ENCODE measurements around the gene KCNQ1OT1. TPM values are rescaled to one million over a fixed set of nuclear protein-coding genes. Genes with fewer than 3 reads are reported as not detected.

Gene KCNQ1OT1
- polyA plus RNA-seq, 1 of the 3 experiments (the other 2 are of a cell fraction) = 0.03 TPM

- ChIA-PET POLR2A (interaction anchor here (1.4 kb wide), 1 partner anchor 15 kb away, joined by 4 read pairs; no protein-coding TSS in a partner anchor), CTCF (interaction anchor here (0.7 to 1.3 kb wide), 4 partner anchors 121 to 234 kb away, joined by 3 to 5 read pairs (median 4); partner anchors contain the start of gene CDKN1C)
- no peaks in the 10 kb centered on the region for H3K9me2 ChIP-seq
- TF ChIP-seq GATA2 (CRISPR knock-in tag; IDR thresholded peaks at IDR 0.05) (no peak), SMC3 (IDR thresholded peaks at IDR 0.05; ENCODE audit: low read depth, low read length) (no peak), USF2 (IDR thresholded peaks at IDR 0.05; ENCODE audit: borderline replicate concordance, low read depth, low read length) (no peak), ZBTB33 (IDR thresholded peaks at IDR 0.05; ENCODE audit: borderline replicate concordance, low read depth) (no peak), IRF3 (IDR thresholded peaks at IDR 0.05; ENCODE audit: low read depth, low read length) (no peak), TCF12 (IDR thresholded peaks at IDR 0.05) (no peak), RCOR1 (IDR thresholded peaks at IDR 0.05; ENCODE audit: low read length) (no peak)
- peak; percentile 22 for DNase-seq
- peaks cover 0 to 32% of the 10 kb centered on the region in 2 experiments; a peak in 1 of 4 replicates for H3K4me1 ChIP-seq (ENCODE audit: control insufficient read depth in 1 of 2, insufficient read depth in 2 of 2, low read depth in 1 of 2, low read length in 1 of 2)
- no peak overlapping the region for H3K4me2 ChIP-seq
- no peaks in the 10 kb centered on the region for H3K36me3 ChIP-seq (replicated peaks in 1 of 2; ENCODE audit: control insufficient read depth in 1 of 2, insufficient read depth in 2 of 2, low read length in 1 of 2)
- no peaks in the 10 kb centered on the region for H3K27me3 ChIP-seq (ENCODE audit: insufficient read depth)
- WGBS (ENCODE audit: low lambda C conversion rate) = 79% methylated on average over 15 of the region's 16 CpGs
- H2AFZ ChIP-seq (ENCODE audit: low read depth) = no peak overlapping the region
- no peaks in the 10 kb centered on the region for H3F3A ChIP-seq (replicated peaks; ENCODE audit: insufficient read depth)
- H3K9ac ChIP-seq = no peak overlapping the region
- peaks cover 16% of the 10 kb centered on the region for H3K9me3 ChIP-seq
- H4K20me1 ChIP-seq (ENCODE audit: insufficient read depth) = no peaks in the 10 kb centered on the region
- H3K27ac ChIP-seq (ENCODE audit: low read depth in 2 of 2, low read length in 1 of 2) = no peak overlapping the region; a peak in 1 of 4 replicates
- H3K79me2 ChIP-seq (ENCODE audit: insufficient read depth) = no peaks in the 10 kb centered on the region
- no peak overlapping the region for H3K4me3 ChIP-seq (ENCODE audit: low read depth in 2 of 2, low read length in 1 of 2)
These were observed 45.7 kb downstream of the KCNQ1OT1 start for GRCh38 chr11:2653930-2654739.

GRCh38 chr11:2653198-2653551 lies 46.6 kb downstream of the KCNQ1OT1 start:
- Histone ChIP-seq H3K9ac (no peak overlapping the region), H3K9me3 (peaks cover 19% of the 10 kb centered on the region), H3K4me1 (ENCODE audit: control insufficient read depth in 1 of 2, insufficient read depth in 2 of 2, low read depth in 1 of 2, low read length in 1 of 2) (peaks cover 0 to 32% of the 10 kb centered on the region in 2 experiments; a peak in 1 of 4 replicates), H3K36me3 (replicated peaks in 1 of 2; ENCODE audit: control insufficient read depth in 1 of 2, insufficient read depth in 2 of 2, low read length in 1 of 2) (no peaks in the 10 kb centered on the region), H3K4me3 (ENCODE audit: low read depth in 2 of 2, low read length in 1 of 2) (no peak overlapping the region), H3F3A (replicated peaks; ENCODE audit: insufficient read depth) (no peaks in the 10 kb centered on the region), H3K27ac (ENCODE audit: low read depth in 2 of 2, low read length in 1 of 2) (no peak overlapping the region), H3K9me2 (no peaks in the 10 kb centered on the region), H3K4me2 (no peak overlapping the region), H4K20me1 (ENCODE audit: insufficient read depth) (no peaks in the 10 kb centered on the region), H3K79me2 (ENCODE audit: insufficient read depth) (no peaks in the 10 kb centered on the region), H2AFZ (ENCODE audit: low read depth) (no peak overlapping the region), H3K27me3 (ENCODE audit: insufficient read depth) (no peaks in the 10 kb centered on the region)
- WGBS (ENCODE audit: low lambda C conversion rate) = 75% methylated on average over 1 of the region's 1 CpG
- peak; percentile 11 for DNase-seq
- CTCF ChIA-PET = interaction anchor here (1.2 to 1.3 kb wide), 2 partner anchors 120 to 232 kb away, joined by 4 to 5 read pairs; partner anchors contain the start of gene CDKN1C
- POLR2A ChIA-PET = no interaction called here
- TF ChIP-seq NRF1 (IDR thresholded peaks at IDR 0.05; ENCODE audit: low read depth, low read length) = no peak
- TF ChIP-seq PBX3 (IDR thresholded peaks at IDR 0.05) = no peak
- no peak for TF ChIP-seq TEAD4 (IDR thresholded peaks at IDR 0.05; ENCODE audit: borderline replicate concordance, insufficient read depth)
- no peak for TF ChIP-seq MAX (IDR thresholded peaks at IDR 0.05; ENCODE audit: low read depth)
- TF ChIP-seq MXI1 (IDR thresholded peaks at IDR 0.05; ENCODE audit: low read depth, low read length) = no peak
- TF ChIP-seq CTCF (IDR thresholded peaks at IDR 0.05) = no peak
- no peak for TF ChIP-seq YY1 (IDR thresholded peaks at IDR 0.05; ENCODE audit: low read depth)
- TF ChIP-seq SIN3A (IDR thresholded peaks at IDR 0.05; ENCODE audit: borderline replicate concordance, low read depth, low read length) = no peak
- TF ChIP-seq USF2 (IDR thresholded peaks at IDR 0.05; ENCODE audit: borderline replicate concordance, low read depth, low read length) = no peak
- TF ChIP-seq USF1 (IDR thresholded peaks at IDR 0.05; ENCODE audit: borderline replicate concordance, low read depth) = no peak

Measured in SK-N-SH (cell line).